A549 (cell line): ENCODE measurements around the gene RUNX2. TPM values are rescaled to one million over a fixed set of nuclear protein-coding genes. Genes with fewer than 3 reads are reported as not detected.

Experiments
- ATAC-seq, 2 experiments: fragments of 200-7000 bp in 1 of 2; fragments of >200 bp in 1 of 2; cut with Nextera tagmentation in 1 of 2; cut with Tn5 transposase in 1 of 2; 3 replicates each; pipeline versions ENCODE4 v1.8.0 to v1.9.1; 2018 to 2020; ENCODE audit warnings: mild to moderate bottlenecking in 1 of 2, moderate library complexity in 1 of 2
- CTCF ChIA-PET: fragments of 300-600 bp; sonication (Branson Sonifier 250); formaldehyde crosslinking; extraction: SDS; loops from one replicate; lab custom pipeline; 2021; ENCODE audit warnings: antibody characterized with exemption, inconsistent platforms; lab: Yijun Ruan, JAX
- POLR2A ChIA-PET: fragments of 350-600 bp; formaldehyde crosslinking; extraction: SDS; loops from one replicate; lab custom pipeline; 2021; ENCODE audit warnings: antibody characterized with exemption, inconsistent platforms; lab: Yijun Ruan, JAX
- DNase-seq, 2 experiments: peaks; one replicate each; pipeline versions ENCODE4 v3.0.0 to v3.0.0-alpha.2; 2011 to 2016; ENCODE audit warnings: low read depth in 1 of 2, low spot score in 1 of 2
- FAIRE-seq: peaks from 2 replicates; lab custom pipeline; 2011; peaks lifted over from hg19 to GRCh38; lab: Jason Lieb, UNC
- H3K27ac ChIP-seq, 2 experiments: fragments of >200 bp; sonication (Bioruptor Twin); formaldehyde crosslinking; 3 replicates each; pipeline ENCODE4 v1.5.1; 2016 to 2017
- H3K4me1 ChIP-seq: fragments of >200 bp; sonication (Bioruptor Twin); formaldehyde crosslinking; 3 replicates; pipeline ENCODE4 v1.6.1; 2016
- H3K4me2 ChIP-seq: fragments of >200 bp; sonication (Bioruptor Twin); formaldehyde crosslinking; 3 replicates; pipeline ENCODE4 v1.6.1; 2016
- H3K4me3 ChIP-seq: fragments of >200 bp; sonication (Bioruptor Twin); formaldehyde crosslinking; 3 replicates; pipeline ENCODE4 v1.5.1; 2016
- H3K9me3 ChIP-seq: fragments of >200 bp; sonication (Bioruptor Twin); formaldehyde crosslinking; 3 replicates; pipeline ENCODE4 v1.6.1; 2016
- CEBPB ChIP-seq, 2 experiments: fragments of >200 bp in 1 of 2; sonication (Bioruptor Twin) in 1 of 2; formaldehyde crosslinking in 1 of 2; IDR thresholded peaks; 2 replicates each; pipeline ENCODE4 v1.6.1; 2012 to 2016
- CHD2 ChIP-seq: fragments of 150-350 bp; IDR thresholded peaks from 2 replicates; pipeline ENCODE4 v1.6.1; 2014; ENCODE audit warnings: low read length; ENCODE audit not compliant: partially characterized antibody
- FOSB ChIP-seq: fragments of 250-450 bp; sonication (Bioruptor Pico); IDR thresholded peaks from 2 replicates; pipeline ENCODE4 v1.5.0; 2020; ENCODE audit warnings: mild to moderate bottlenecking, moderate library complexity
- GATA3 ChIP-seq: IDR thresholded peaks from 2 replicates; pipeline ENCODE4 v1.6.1; 2012; ENCODE audit warnings: borderline replicate concordance
- HEYL ChIP-seq: fragments of 250-450 bp; sonication (Bioruptor Pico); IDR thresholded peaks from 2 replicates; pipeline ENCODE4 v1.8.0; 2021; ENCODE audit warnings: mild to moderate bottlenecking, moderate library complexity
- HOXA7 ChIP-seq: fragments of 250-450 bp; sonication (Bioruptor Pico); IDR thresholded peaks from 2 replicates; pipeline ENCODE4 v1.5.0; 2020; ENCODE audit warnings: mild to moderate bottlenecking, moderate library complexity
- HOXB5 ChIP-seq: fragments of 250-450 bp; sonication (Bioruptor Pico); IDR thresholded peaks from 2 replicates; pipeline ENCODE4 v1.5.0; 2020; ENCODE audit warnings: mild to moderate bottlenecking, moderate library complexity
- JUN ChIP-seq, 2 experiments: fragments of >200 bp; sonication (Bioruptor Twin); formaldehyde crosslinking; IDR thresholded peaks; 2 replicates in 1 of 2; 3 replicates in 1 of 2; pipeline ENCODE4 v1.6.1; 2016 to 2017
- KDM1A ChIP-seq: fragments of 200-600 bp; sonication (generic); IDR thresholded peaks from 2 replicates; pipeline ENCODE4 v1.6.1; 2016; ENCODE audit warnings: low read depth, mild to moderate bottlenecking
- MAFK ChIP-seq: fragments of 450-650 bp; IDR thresholded peaks from 2 replicates; pipeline ENCODE4 v1.6.1; 2014; ENCODE audit not compliant: partially characterized antibody
- MYC ChIP-seq: IDR thresholded peaks from 2 replicates; pipeline ENCODE4 v1.6.1; 2012; ENCODE audit warnings: mild to moderate bottlenecking, inconsistent platforms, low read length, improper control_type of control experiment, borderline replicate concordance
- NPAS2 ChIP-seq: fragments of 250-450 bp; sonication (Bioruptor Pico); IDR thresholded peaks from 2 replicates; pipeline ENCODE4 v1.8.0; 2022; ENCODE audit warnings: mild to moderate bottlenecking, moderate library complexity, borderline replicate concordance
- PHF8 ChIP-seq: fragments of 200-600 bp; sonication (generic); IDR thresholded peaks from 2 replicates; pipeline ENCODE4 v1.6.1; 2016; ENCODE audit warnings: low read depth, mild to moderate bottlenecking, antibody characterized with exemption, moderate library complexity, borderline replicate concordance
- RAD21 ChIP-seq, 2 experiments: fragments of >200 bp in 1 of 2; sonication (Bioruptor Twin) in 1 of 2; formaldehyde crosslinking in 1 of 2; IDR thresholded peaks in 1 of 2; conservative IDR thresholded peaks in 1 of 2; 2 replicates in 1 of 2; 3 replicates in 1 of 2; pipeline ENCODE4 v1.6.1; 2012 to 2018; ENCODE audit warnings: inconsistent platforms in 1 of 2
- RARB ChIP-seq: fragments of 250-450 bp; sonication (Bioruptor Pico); IDR thresholded peaks from 2 replicates; pipeline ENCODE4 v1.8.0; 2021; ENCODE audit warnings: mild to moderate bottlenecking, moderate library complexity
- RCOR1 ChIP-seq: fragments of 150-350 bp; IDR thresholded peaks from 2 replicates; pipeline ENCODE4 v1.6.1; 2014; ENCODE audit warnings: antibody characterized with exemption, low read length, low read depth
- RNF2 ChIP-seq: fragments of 200-600 bp; sonication (generic); IDR thresholded peaks from 2 replicates; pipeline ENCODE4 v1.6.1; 2016; ENCODE audit warnings: low read depth, mild to moderate bottlenecking, antibody characterized with exemption, moderate library complexity, borderline replicate concordance
- SREBF2 ChIP-seq: fragments of 450-650 bp; IDR thresholded peaks from 2 replicates; pipeline ENCODE4 v1.6.1; 2014; ENCODE audit warnings: mild to moderate bottlenecking, moderate library complexity
- TP53 ChIP-seq: fragments of 250-450 bp; sonication (Bioruptor Pico); IDR thresholded peaks from 2 replicates; pipeline ENCODE4 v1.5.0; 2021; ENCODE audit warnings: mild to moderate bottlenecking, moderate library complexity
- WGBS: methylation state at CpG from one replicate; pipeline ENCODE4 v1.1.6; 2017; ENCODE audit errors: missing lambda C conversion rate; 5-methylcytosine and 5-hydroxymethylcytosine counted together
- polyA plus RNA-seq, 4 experiments: library from polyadenylated mRNA; depleted of rRNA in 3 of 4; stranded (reverse); fragments of >200 nt; fragmentation: RNase III in 1 of 4; extraction: RNeasy Plus Mini Kit Qiagen cat#74134 plus additional on column Dnase treatment in 1 of 4; gene quantifications; 2 replicates in 3 of 4; 3 replicates in 1 of 4; pipeline ENCODE4 v1.2.3, GENCODE V29; 2011 to 2017
- TF ChIP-seq, protein P1 (sequence below): fragments of 200-600 bp; sonication (generic); IDR thresholded peaks from 2 replicates; pipeline ENCODE4 v1.6.1; 2016; ENCODE audit warnings: antibody characterized with exemption, mild to moderate bottlenecking, moderate library complexity
- TF ChIP-seq, protein P2 (sequence below): IDR thresholded peaks from 2 replicates; pipeline ENCODE4 v1.6.1; 2012; ENCODE audit warnings: low read depth, borderline replicate concordance
- TF ChIP-seq, protein P3 (sequence below): fragments of 450-650 bp; IDR thresholded peaks from 2 replicates; pipeline ENCODE4 v1.6.1; 2014; ENCODE audit warnings: antibody characterized with exemption

RUNX2 gene
- polyA plus RNA-seq, 2 of the 4 experiments (the other 2 are of a cell fraction): 0.13 to 0.83 TPM

DNA sequence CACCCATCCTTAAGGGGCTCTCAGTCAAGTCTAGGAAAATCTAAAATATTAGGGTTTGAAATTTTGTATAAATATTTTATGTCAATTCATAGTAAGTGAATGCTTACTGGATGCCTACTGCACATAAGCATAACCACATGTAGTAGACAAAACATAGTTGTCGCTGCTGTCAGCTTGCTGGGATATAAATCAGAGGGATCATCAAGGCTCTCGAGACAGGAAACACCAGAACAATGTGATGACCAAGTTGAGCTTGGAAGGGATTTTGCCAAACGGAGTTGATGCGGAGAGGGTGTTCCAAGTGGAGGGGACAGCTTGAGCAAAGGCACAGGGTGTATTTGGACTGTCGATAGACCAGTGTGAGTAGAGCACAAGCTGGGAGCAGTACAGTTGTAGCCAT lies 155.4 kb downstream of the RUNX2 start:
- H3K27ac ChIP-seq: no peak overlapping the region
- no peaks in the 10 kb centered on the region for H3K4me1 ChIP-seq
- ATAC-seq (no peak), FAIRE-seq (no peak)
- H3K9me3 ChIP-seq: no peaks in the 10 kb centered on the region
- WGBS: 76% methylated on average over 5 of the region's 5 CpGs
- TF ChIP-seq NPAS2: no peak
- TF ChIP-seq, all 56 proteins: peak for 0
- DNase-seq: no peak
- Histone ChIP-seq H3K4me3 (no peak overlapping the region), H3K4me2 (no peak overlapping the region)
- POLR2A ChIA-PET: no interaction called here
- CTCF ChIA-PET: no interaction called here

DNA sequence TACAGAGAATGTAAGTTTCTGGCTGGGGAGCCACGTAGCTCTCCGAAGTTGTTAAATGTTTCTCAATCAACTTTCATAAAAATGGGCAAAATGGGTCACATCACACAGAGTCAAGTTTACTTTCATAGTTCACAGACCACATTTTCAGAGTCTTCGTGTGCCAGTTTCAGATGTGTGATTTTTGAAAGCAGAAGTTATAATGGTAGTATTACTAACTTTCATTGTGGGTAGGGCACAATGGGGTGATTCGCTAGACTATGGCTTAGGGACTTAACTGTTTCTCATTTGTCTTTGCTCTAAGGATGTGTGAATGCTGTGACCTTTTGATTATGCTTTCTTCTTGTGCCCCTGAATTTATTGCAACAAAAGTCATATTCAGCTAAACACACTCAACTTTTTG lies 158.6 kb downstream of the RUNX2 start:
- no peak overlapping the region for H3K4me3 ChIP-seq
- FAIRE-seq (no peak), DNase-seq (no peak), ATAC-seq (no peak)
- no peaks in the 10 kb centered on the region for H3K4me1 ChIP-seq
- TF ChIP-seq CEBPB (IDR thresholded peaks at IDR 0.05) (no peak), PHF8 (no peak), RARB (CRISPR knock-in tag) (no peak), RNF2 (no peak), SREBF2 (no peak), RCOR1 (no peak), MAFK (no peak), CHD2 (no peak), FOSB (CRISPR knock-in tag) (no peak)
- H3K27ac ChIP-seq: no peak overlapping the region
- 87% methylated on average over 4 of the region's 4 CpGs for WGBS
- CTCF ChIA-PET: no interaction called here
- no peaks in the 10 kb centered on the region for H3K9me3 ChIP-seq
- H3K4me2 ChIP-seq: no peak overlapping the region
- POLR2A ChIA-PET: no interaction called here

DNA sequence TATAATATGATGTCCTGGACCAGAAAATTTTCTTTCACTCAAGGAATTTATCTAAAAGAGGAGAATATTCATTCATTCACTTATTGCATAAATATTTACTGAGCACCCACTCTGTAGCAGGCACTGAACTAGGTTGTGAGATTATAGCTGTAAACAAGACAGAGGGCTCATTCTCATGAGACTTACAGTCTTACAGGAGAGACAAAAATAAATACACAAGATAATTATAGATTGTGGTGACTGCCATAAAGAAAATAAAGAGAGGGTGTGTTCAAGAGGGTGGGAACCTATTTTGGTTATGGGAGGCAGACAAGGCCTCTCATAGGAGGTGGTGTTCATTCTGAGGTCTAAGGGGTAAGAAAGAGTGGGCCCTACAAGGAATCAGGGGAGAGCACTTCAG lies 159.5 kb downstream of the RUNX2 start:
- POLR2A ChIA-PET: no interaction called here

More for the DNA sequence above, 159.5 kb downstream of the RUNX2 start:
- Histone ChIP-seq H3K27ac (no peak overlapping the region), H3K4me3 (no peak overlapping the region), H3K9me3 (no peaks in the 10 kb centered on the region), H3K4me2 (no peak overlapping the region), H3K4me1 (no peaks in the 10 kb centered on the region)
- DNase-seq: no peak
- no peak for TF ChIP-seq RCOR1
- TF ChIP-seq HOXB5 (CRISPR knock-in tag): no peak
- TF ChIP-seq JUN (IDR thresholded peaks at IDR 0.05): no peak
- TF ChIP-seq HEYL: no peak
- TF ChIP-seq GATA3: no peak
- no peak for TF ChIP-seq HOXA7
- TF ChIP-seq RAD21 (conservative IDR thresholded peaks at IDR 0.05 in 1 of 2, IDR thresholded peaks at IDR 0.05 in 1 of 2): no peak
- TF ChIP-seq KDM1A: no peak
- TF ChIP-seq, protein P1, sequence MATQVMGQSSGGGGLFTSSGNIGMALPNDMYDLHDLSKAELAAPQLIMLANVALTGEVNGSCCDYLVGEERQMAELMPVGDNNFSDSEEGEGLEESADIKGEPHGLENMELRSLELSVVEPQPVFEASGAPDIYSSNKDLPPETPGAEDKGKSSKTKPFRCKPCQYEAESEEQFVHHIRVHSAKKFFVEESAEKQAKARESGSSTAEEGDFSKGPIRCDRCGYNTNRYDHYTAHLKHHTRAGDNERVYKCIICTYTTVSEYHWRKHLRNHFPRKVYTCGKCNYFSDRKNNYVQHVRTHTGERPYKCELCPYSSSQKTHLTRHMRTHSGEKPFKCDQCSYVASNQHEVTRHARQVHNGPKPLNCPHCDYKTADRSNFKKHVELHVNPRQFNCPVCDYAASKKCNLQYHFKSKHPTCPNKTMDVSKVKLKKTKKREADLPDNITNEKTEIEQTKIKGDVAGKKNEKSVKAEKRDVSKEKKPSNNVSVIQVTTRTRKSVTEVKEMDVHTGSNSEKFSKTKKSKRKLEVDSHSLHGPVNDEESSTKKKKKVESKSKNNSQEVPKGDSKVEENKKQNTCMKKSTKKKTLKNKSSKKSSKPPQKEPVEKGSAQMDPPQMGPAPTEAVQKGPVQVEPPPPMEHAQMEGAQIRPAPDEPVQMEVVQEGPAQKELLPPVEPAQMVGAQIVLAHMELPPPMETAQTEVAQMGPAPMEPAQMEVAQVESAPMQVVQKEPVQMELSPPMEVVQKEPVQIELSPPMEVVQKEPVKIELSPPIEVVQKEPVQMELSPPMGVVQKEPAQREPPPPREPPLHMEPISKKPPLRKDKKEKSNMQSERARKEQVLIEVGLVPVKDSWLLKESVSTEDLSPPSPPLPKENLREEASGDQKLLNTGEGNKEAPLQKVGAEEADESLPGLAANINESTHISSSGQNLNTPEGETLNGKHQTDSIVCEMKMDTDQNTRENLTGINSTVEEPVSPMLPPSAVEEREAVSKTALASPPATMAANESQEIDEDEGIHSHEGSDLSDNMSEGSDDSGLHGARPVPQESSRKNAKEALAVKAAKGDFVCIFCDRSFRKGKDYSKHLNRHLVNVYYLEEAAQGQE: no peak
- TF ChIP-seq, protein P2, sequence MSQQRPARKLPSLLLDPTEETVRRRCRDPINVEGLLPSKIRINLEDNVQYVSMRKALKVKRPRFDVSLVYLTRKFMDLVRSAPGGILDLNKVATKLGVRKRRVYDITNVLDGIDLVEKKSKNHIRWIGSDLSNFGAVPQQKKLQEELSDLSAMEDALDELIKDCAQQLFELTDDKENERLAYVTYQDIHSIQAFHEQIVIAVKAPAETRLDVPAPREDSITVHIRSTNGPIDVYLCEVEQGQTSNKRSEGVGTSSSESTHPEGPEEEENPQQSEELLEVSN: no peak
- TF ChIP-seq NPAS2: no peak
- TF ChIP-seq, protein P3, sequence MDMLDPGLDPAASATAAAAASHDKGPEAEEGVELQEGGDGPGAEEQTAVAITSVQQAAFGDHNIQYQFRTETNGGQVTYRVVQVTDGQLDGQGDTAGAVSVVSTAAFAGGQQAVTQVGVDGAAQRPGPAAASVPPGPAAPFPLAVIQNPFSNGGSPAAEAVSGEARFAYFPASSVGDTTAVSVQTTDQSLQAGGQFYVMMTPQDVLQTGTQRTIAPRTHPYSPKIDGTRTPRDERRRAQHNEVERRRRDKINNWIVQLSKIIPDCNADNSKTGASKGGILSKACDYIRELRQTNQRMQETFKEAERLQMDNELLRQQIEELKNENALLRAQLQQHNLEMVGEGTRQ: no peak
- TF ChIP-seq TP53 (CRISPR knock-in tag): no peak
- TF ChIP-seq MYC: no peak
- no peak for FAIRE-seq
- no peak for ATAC-seq
- CTCF ChIA-PET: no interaction called here
